Activated naive CD4-positive, alpha-beta T cell treated with anti-CD3 and anti-CD28 coated beads, Interleukin-2, amount 10 ng/mL, durations not matched to agents 5 hours and 36 hours (primary cell): ENCODE data around the gene FAM50A. TPM values are rescaled to one million over a fixed set of nuclear protein-coding genes. Genes with fewer than 3 reads are reported as not detected.

Source experiments
- microRNA-seq: library from miRNA; unstranded; fragments of <30 nt; microRNA quantifications from one replicate; pipeline ENCODE4 v1.2.0, GENCODE V29; 2022; ENCODE audit warnings: borderline microRNAs expressed, borderline replicate concordance
- total RNA-seq, 2 experiments: library from RNA; stranded (reverse); gene quantifications; one replicate each; pipeline ENCODE4 v1.2.3, GENCODE V29; 2021

Gene FAM50A, protein sequence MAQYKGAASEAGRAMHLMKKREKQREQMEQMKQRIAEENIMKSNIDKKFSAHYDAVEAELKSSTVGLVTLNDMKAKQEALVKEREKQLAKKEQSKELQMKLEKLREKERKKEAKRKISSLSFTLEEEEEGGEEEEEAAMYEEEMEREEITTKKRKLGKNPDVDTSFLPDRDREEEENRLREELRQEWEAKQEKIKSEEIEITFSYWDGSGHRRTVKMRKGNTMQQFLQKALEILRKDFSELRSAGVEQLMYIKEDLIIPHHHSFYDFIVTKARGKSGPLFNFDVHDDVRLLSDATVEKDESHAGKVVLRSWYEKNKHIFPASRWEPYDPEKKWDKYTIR
- 10 to 100 TPM; 65.1 to 69.0 TPM for total RNA-seq

DNA sequence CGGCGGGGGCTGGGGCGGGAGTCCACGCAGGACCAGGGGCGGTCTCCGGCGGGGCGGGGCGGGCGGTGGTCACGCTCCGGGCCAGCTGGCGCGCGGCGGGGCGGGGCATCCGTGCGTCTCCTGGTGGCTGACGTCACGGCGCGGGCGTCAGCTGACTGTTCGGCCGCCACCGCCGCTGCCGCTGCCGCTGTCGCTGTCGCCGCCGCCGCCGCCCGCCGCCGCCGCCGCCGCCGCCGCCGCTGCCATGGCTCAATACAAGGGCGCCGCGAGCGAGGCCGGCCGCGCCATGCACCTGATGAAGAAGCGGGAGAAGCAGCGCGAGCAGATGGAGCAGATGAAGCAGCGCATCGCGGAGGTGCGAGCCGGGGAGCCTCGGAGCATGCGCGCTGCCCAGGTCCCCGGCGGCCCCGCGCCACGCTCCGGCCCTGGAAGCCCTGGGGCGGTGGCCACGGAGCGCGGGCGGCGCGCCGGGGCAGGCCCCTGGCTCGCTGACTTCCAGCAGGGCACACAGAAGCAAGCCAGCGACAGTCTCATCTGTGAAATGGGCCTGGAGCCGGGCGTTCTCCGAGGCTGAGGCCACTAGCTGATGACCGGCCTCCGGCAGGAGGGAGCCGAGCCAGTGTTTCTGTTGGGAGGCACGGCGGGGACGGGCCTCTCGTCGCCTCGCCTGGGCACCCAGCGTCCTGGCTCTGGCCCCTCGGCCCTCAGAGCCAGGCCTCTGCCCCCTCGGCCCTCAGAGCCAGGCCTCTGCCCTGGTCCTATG lies at the start of gene FAM50A:
FAM50A (plus strand) TSS at position 150 of the 763 bp plus-strand sequence; CDS start at position 245, 95 bp downstream.

DNA sequence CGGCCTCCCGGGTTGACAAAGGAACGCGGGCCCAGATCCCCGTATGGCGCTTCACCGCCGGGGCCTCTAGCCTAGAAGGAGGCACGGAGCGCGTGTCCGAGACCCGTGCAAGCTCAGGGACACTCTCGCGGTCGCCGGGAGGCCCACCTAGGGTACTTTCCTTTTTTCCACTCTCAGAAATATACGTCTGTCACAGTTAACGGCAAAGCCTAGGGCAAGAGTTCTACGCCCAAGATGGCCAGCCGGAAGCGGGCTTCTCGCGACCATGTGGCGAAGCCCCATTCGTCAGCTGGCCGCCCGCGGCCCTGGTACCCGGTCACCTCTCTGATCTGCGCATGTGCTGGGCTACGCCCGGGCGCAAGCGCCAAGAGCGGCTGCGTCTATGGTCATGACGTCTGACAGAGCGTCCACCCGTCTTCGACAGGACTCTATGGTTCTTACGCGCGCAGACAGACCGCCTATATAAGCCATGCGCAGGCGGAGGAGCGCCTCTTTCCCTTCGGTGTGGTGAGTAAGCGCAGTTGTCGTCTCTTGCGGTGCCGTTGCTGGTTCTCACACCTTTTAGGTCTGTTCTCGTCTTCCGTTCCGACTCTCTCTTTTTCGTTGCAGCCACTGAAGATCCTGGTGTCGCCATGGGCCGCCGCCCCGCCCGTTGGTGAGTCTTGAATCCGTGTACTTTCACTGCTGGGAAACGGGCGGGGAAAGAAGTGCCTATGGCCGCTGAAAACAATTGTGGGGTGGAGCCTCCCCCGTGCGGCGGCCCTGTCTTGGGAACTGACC lies 45.9 kb upstream of the FAM50A start, which contains the start of gene RPL10:
RPL10 (plus strand) TSS at position 490 of the 780 bp plus-strand sequence; CDS start at position 633, 143 bp downstream.

DNA sequence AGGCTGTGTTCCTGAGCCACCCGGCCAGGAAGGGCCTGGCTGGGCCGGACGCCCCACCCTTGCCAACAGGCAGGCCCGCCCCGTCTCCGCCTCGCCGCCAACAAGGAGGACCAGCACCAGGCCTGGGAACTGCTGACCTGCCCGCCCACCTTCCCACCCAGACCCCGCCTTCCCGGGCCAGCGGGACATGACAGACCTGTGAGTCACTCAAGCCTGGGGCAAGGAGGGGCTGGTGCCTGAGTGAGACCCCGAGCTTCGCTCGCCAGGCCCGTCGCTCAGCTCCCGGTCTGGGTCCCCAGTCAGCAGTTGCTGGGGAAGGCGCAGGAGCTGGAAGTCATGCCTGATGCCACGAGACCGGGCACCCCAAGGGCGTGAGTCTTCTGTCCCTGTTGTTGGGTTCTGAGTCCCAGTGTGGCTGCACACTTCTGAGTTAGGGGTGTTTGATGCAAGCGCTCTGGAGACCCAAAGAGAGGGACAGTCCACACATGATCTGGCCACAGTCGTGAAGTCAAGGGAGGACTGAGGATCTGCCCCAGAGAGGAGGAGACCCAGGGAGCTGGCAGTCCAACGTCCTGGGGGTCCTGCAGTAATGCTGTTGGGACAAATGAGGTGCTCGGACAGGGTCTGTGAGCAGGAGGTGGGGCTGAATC lies 34.6 kb upstream of the FAM50A start, which contains the start of gene DNASE1L1:
DNASE1L1 (minus strand) TSS at position 33 of the 650 bp plus-strand sequence. CDS start 3,686 bp downstream, outside the sequence.

DNA sequence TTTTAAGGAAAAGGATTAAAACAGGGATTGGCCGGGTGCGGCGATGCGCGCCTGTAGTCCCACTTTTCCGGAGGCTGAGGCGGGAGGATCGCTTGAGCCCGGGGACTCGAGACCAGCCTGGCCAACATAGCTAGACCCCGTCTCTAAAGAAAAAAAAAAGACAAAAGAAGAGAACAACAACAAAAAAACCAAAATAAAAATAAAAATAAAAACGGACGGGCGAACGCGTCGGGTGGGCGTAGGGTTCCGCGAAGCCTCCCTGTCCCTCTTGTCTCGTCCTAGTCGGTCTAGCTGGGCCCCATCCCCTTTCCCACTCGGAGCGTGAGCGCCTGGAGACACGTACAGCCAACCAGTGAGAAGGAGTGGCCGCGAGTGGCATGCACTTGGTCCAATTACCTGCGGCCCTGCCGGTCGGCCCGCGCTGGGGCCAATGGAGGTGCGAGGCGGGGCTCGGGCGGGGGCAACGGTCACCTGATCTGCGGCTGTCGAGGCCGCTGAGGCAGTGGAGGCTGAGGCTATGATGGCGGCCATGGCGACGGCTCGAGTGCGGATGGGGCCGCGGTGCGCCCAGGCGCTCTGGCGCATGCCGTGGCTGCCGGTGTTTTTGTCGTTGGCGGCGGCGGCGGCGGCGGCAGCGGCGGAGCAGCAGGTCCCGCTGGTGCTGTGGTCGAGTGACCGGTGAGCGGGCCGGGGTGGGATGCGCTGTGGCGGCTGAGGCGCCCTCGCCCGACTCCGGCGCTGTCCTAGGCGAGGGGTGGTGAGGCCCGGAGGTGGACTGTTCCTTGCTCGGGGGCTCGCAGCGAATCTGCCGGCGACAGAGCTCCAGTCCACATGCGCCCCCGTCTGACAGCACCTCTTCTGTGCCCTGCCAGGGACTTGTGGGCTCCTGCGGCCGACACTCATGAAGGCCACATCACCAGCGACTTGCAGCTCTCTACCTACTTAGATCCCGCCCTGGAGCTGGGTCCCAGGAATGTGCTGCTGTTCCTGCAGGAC lies 15.5 kb upstream of the FAM50A start, which contains the start of gene ATP6AP1:
ATP6AP1 (plus strand) TSS at position 502 of the 996 bp plus-strand sequence; CDS start at position 518, 16 bp downstream.

DNA sequence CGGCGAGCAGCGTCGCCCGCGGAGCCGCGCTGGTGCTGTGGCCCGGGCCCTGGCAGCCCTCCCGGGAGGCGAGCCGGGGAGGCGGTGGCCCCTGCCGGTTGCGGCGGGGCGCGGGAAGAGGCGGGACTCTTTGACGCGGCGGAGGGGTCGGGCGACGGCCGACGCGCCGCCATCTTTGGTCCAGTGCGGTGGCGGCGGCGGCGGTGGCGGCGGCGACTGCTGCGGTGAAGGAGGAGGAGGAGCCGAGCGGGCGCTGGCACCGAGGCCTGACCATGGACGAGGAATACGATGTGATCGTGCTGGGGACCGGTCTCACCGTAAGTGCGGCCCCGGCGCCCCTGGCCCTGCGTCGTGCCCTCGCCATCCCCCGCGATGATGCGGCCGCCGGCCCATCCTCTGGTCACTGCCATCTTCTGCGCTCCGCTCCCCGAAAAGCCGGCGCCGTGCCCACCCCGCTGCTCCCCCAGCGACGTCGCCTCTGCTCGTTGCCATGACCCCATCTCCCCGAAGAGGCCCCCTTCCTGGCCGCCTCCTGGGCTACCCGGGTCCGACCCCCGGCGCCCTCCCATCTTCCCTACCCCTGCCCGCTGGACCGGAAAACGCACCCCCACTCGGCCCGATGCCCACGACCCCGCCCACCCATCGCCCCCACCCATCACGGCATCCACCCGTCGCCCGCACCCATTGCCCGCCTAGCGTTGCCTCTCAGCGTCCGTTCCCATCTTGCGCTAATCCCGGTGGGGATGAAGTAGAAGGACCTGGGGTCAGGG lies 6.8 kb upstream of the FAM50A start, which contains the start of gene GDI1:
GDI1 (plus strand) TSS at position 172 of the 770 bp plus-strand sequence; CDS start at position 273, 101 bp downstream.

DNA sequence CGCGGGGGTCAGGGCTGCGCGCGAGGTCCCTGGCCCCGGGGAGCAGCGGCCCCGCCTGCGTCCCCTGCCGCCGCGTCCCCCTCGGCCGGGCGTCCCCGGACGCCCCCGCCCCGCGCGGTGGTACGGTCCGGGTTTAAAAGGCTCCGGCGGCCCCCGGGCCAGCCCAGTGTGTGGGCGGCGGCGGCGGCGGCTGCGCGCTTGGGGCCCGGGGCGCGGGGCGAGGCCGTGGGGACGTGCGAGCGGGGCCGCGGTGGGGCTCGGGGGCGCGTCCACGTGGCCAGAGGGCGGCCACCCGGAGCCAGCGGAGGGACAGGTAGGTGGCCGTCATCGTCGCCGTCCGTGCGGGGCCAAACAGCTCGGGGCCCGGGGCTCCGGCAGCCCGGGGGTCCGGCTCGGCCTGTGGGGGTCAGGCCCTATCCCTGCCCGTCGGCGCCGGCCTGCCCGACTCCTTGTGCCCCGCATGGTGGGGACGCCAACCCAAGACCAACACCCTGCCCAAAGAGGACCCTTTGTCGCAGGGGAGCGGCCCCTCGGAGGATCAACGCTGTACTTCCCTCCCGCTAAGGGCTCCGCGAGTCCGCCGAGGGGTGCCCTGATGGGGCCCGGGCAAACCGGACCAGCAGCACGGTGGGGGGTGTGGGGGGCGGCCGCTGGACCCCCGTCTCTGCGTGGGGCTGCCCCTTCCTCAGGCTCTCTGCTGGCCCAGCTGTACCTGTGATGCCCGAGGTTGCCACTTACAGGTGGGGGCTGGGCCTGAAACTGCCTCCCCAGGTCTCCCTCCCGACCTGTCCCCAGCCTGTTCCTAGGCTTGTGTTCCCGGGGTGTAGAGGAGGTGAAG lies 14.4 kb downstream of the FAM50A start, which contains the start of gene PLXNA3:
PLXNA3 (plus strand) TSS at position 166 of the 838 bp plus-strand sequence. CDS start 1,903 bp downstream, outside the sequence.

DNA sequence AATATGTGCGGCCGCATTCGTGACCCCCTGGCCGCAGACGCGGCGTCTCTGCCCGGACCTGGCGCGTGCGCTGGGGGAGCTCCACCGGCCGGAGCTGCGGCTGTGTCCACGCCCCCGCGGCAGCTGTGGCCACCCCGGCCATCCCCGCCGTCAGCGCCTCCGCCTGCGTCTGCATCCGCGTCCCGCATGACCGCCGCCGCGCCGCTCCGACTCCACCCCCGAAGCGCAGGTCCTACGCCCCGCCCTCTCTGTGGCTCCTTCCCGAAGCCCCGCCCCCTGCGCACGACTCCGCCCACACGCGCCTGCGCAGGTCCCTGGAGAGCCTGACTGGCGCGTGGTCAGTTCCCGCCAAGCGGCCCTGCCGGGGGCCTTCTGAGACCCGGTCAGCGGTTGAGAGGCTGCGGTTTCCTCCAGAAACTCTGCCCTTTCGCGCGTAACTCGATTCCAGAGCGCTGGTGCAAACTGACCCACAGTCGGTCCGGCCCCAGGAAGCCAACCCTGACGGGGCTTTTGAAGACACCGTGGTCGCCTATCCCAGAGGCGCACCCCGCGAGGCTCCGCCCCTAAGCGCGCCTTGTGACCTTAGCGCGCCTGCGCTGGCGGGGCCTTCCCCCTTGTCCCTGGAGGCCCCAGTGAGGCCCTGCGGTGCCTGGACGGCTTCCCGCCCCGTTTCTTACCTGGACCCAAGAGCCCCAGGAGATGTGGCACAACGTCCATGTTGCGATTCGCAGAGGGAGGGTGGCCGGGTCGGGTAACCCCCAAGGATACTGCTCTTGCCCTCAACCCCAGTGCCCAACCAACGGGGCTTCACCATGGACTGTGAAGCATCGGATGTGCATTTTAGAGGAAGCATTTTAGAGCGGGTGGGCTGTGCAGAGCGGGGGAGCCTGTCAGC lies 35.0 kb downstream of the FAM50A start, which contains the start of gene LAGE3:
LAGE3 (minus strand) TSS at position 554 of the 895 bp plus-strand sequence; CDS start at position 188, 366 bp downstream.

DNA sequence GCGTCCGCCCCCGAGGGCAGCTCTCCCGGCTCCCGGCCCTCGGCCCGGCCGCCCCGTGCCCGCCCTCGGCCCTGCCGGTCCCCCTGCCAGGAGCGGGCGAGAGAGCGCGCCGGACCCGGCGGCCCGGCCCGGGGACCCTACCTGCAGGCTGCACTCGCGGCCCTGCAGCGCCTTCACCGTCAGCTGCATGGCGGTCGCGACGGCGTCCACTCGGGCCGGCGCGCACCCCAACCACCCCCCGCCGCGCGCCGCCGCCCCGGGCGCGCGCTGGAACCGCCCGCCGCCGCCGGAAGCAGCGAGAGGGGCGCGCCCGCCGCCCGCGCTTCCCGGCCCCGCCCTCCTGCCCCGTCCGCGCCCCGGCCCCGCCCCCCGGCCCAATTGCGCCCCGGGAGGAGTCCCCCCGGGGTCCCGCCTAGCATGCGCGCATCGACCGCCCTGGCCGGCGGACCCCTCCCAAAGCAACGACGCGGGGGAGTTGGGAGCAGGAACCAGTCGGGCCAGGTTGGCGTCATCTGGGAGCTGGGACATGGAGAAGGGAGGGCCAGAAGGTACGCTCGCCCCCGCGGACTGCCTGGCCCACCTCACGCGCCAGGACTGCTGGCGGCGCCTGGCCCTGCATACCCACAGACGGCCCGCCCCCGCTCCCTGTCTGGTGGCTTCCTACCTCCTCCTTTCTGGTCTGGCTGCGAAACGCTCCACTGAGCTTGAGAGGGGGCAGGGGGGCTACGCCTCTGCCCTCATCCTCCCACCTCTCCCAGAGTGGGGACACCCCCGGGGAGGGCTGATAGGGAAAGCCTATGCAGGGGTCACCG lies 42.7 kb downstream of the FAM50A start, which contains the start of gene UBL4A:
UBL4A (minus strand) TSS at position 220 of the 812 bp plus-strand sequence; CDS start at position 189, 31 bp downstream.

DNA sequence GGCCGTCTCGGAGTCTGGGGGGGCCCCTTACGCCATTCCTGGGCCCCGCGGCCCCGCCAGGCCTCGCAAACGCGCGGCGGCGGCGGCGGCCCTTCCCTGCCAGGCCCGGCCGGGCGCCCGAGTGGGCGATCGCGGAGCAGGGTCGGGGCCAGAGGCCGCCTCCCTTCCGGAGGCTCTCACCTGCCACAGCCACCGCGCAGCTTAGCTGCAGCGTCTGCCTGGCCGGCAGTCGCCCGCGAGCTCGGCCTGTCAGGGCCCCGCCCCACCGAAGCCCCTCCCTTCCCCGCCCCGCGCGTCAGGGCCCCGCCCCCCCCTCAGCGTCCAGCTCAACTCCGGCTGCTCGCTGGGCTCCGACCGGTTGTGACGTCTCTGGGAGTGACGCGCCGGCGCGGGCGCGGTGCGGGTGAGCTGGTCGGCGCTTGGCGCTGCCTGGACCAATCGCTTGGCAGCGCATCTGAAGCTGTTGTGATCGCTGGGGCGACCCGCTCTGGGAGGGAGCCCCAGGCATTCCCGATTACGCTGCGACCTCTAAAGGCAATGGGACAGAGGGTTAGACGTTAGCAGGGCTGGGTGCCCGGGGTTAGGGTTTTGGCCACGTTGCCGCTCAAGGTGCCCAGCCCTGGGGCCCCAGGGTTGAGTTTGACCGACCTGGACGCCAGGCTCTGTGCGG lies 46.6 kb downstream of the FAM50A start, which contains the start of gene SLC10A3:
SLC10A3 (minus strand) TSS at position 216 of the 670 bp plus-strand sequence. CDS start 1,689 bp downstream, outside the sequence.

Small RNAs within 50 kb of the gene (microRNA-seq; reads per million reads assigned to microRNA genes)
- gene MIR6858 = 0.83 reads per million

Other genes with a start within 250 kb of the FAM50A start
- gene OPN1MW2, start 224.4 kb upstream of the FAM50A start, total RNA-seq = not detected
- not detected for gene OPN1MW3, start 186.6 kb upstream of the FAM50A start, total RNA-seq
- not detected for gene TEX28, start 149.0 kb upstream of the FAM50A start, total RNA-seq
- gene TKTL1, start 148.3 kb upstream of the FAM50A start, total RNA-seq = 1 to 10 TPM; 3.0 to 4.1 TPM
- 1,000 to 10,000 TPM; 1,016 to 1,083 TPM for gene FLNA, start 69.5 kb upstream of the FAM50A start, total RNA-seq
- gene EMD, start 64.8 kb upstream of the FAM50A start, total RNA-seq = 10 to 100 TPM; 45.9 to 47.5 TPM
- 1,000 to 10,000 TPM; 5,348 to 5,626 TPM for gene RPL10, start 45.8 kb upstream of the FAM50A start, total RNA-seq
- gene DNASE1L1, start 34.9 kb upstream of the FAM50A start, total RNA-seq = 10 to 100 TPM; 23.2 to 27.2 TPM
- 100 to 1,000 TPM in 1 of 2 experiments, 10 to 100 TPM in 1; 91.4 to 101 TPM for gene TAFAZZIN, start 32.6 kb upstream of the FAM50A start, total RNA-seq
- 10 to 100 TPM; 46.2 to 51.2 TPM for gene ATP6AP1, start 15.5 kb upstream of the FAM50A start, total RNA-seq
- 100 to 1,000 TPM; 105 to 108 TPM for gene GDI1, start 7.0 kb upstream of the FAM50A start, total RNA-seq
- gene PLXNA3, start 14.1 kb downstream of the FAM50A start, total RNA-seq = 10 to 100 TPM; 41.2 to 47.6 TPM
- gene LAGE3, start 35.1 kb downstream of the FAM50A start, total RNA-seq = 10 to 100 TPM; 35.9 to 39.2 TPM
- 10 to 100 TPM; 42.6 to 45.7 TPM for gene UBL4A, start 42.5 kb downstream of the FAM50A start, total RNA-seq
- 10 to 100 TPM; 25.5 to 25.8 TPM for gene SLC10A3, start 46.5 kb downstream of the FAM50A start, total RNA-seq
- 10 to 100 TPM; 32.3 to 32.7 TPM for gene FAM3A, start 72.1 kb downstream of the FAM50A start, total RNA-seq
- gene G6PD, start 102.7 kb downstream of the FAM50A start, total RNA-seq = 10 to 100 TPM; 59.0 to 68.1 TPM
- gene IKBKG, start 103.5 kb downstream of the FAM50A start, total RNA-seq = 10 to 100 TPM; 43.4 to 45.5 TPM
- gene CTAG1A, start 141.0 kb downstream of the FAM50A start, total RNA-seq = not detected
- gene CTAG1B, start 175.1 kb downstream of the FAM50A start, total RNA-seq = not detected
- not detected for gene CTAG2, start 209.4 kb downstream of the FAM50A start, total RNA-seq